Measurements from ENCODE around the gene GRB14. TPM values are rescaled to one million over a fixed set of nuclear protein-coding genes. Genes with fewer than 3 reads are reported as not detected.

Gene GRB14
- total RNA-seq, 1 donor from 2014 or later, result 4.5 TPM

- no peaks in the 10 kb centered on the region for H3K9me3 ChIP-seq (ENCODE audit: low read depth)
These were observed 82.9 kb downstream of the GRB14 start for GRCh38 chr2:164538240-164538866.

GRCh38 chr2:164535280-164536025 is 85.8 kb downstream of the GRB14 start:
- no peaks in the 10 kb centered on the region for H3K36me3 Mint-ChIP-seq
- no peak overlapping the region for H3K27ac Mint-ChIP-seq
- Histone ChIP-seq H3K4me1 (peaks cover 7% of the 10 kb centered on the region), H3K4me2 (no peak overlapping the region), H3K27ac (no peak overlapping the region), H4K20me1 (ENCODE audit: low read depth) (no peaks in the 10 kb centered on the region), H3K36me3 (no peaks in the 10 kb centered on the region), H3K79me2 (ENCODE audit: low read depth) (no peaks in the 10 kb centered on the region), H3K9ac (no peak overlapping the region), H3K4me3 (no peak overlapping the region), H3F3A (ENCODE audit: low read depth) (no peaks in the 10 kb centered on the region), H3K27me3 (no peaks in the 10 kb centered on the region), H2AFZ (replicated peaks) (no peak overlapping the region), H3K9me3 (ENCODE audit: low read depth) (no peaks in the 10 kb centered on the region)
- DNase-seq (ENCODE audit: low spot score), result no peak
- H3K4me3 Mint-ChIP-seq, result no peak overlapping the region
- TF ChIP-seq CTCF (IDR thresholded peaks at IDR 0.05) (no peak), EZH2 (IDR thresholded peaks at IDR 0.05) (no peak), EZH2phosphoT487 (IDR thresholded peaks at IDR 0.05) (no peak)
- no peaks in the 10 kb centered on the region for H3K9me3 Mint-ChIP-seq
- peaks cover 12% of the 10 kb centered on the region for H3K4me1 Mint-ChIP-seq
- H3K27me3 Mint-ChIP-seq (ENCODE audit: insufficient read depth, low read depth), result no peaks in the 10 kb centered on the region

More at GRCh38 chr2:164538240-164538866, 82.9 kb downstream of the GRB14 start:
- Histone ChIP-seq H4K20me1 (ENCODE audit: low read depth) (no peaks in the 10 kb centered on the region), H2AFZ (replicated peaks) (no peak overlapping the region), H3K4me3 (no peak overlapping the region), H3K79me2 (ENCODE audit: low read depth) (no peaks in the 10 kb centered on the region), H3K9ac (no peak overlapping the region), H3K4me1 (peaks cover 7% of the 10 kb centered on the region), H3K27ac (no peak overlapping the region), H3K27me3 (no peaks in the 10 kb centered on the region), H3K36me3 (no peaks in the 10 kb centered on the region), H3K4me2 (no peak overlapping the region), H3F3A (ENCODE audit: low read depth) (no peaks in the 10 kb centered on the region)
- H3K27ac Mint-ChIP-seq, result no peak overlapping the region
- TF ChIP-seq CTCF (IDR thresholded peaks at IDR 0.05) (peak; percentile 85), EZH2 (IDR thresholded peaks at IDR 0.05) (no peak)
- H3K27me3 Mint-ChIP-seq (ENCODE audit: insufficient read depth, low read depth), result peaks cover 3% of the 10 kb centered on the region
- no peaks in the 10 kb centered on the region for H3K36me3 Mint-ChIP-seq
- H3K4me3 Mint-ChIP-seq, result no peak overlapping the region
- H3K4me1 Mint-ChIP-seq, result peaks cover 16% of the 10 kb centered on the region
- no peaks in the 10 kb centered on the region for H3K9me3 Mint-ChIP-seq
- peak; percentile 62 for DNase-seq (ENCODE audit: low spot score)

- Mint-ChIP-seq H3K27me3 (ENCODE audit: insufficient read depth, low read depth) (no peaks in the 10 kb centered on the region), H3K36me3 (no peaks in the 10 kb centered on the region)
These were observed 90.8 kb downstream of the GRB14 start for GRCh38 chr2:164530464-164530863.

More at GRCh38 chr2:164530464-164530863, 90.8 kb downstream of the GRB14 start:
- TF ChIP-seq EZH2 (IDR thresholded peaks at IDR 0.05) (no peak), CTCF (IDR thresholded peaks at IDR 0.05) (no peak), EZH2phosphoT487 (IDR thresholded peaks at IDR 0.05) (no peak)
- no peak overlapping the region for H3K4me3 Mint-ChIP-seq
- no peak overlapping the region for H3K27ac ChIP-seq
- DNase-seq (ENCODE audit: low spot score), result no peak
- no peaks in the 10 kb centered on the region for H3K36me3 ChIP-seq
- no peaks in the 10 kb centered on the region for H4K20me1 ChIP-seq (ENCODE audit: low read depth)
- no peaks in the 10 kb centered on the region for H3K79me2 ChIP-seq (ENCODE audit: low read depth)
- H3K4me1 Mint-ChIP-seq, result peaks cover 2% of the 10 kb centered on the region
- H3K27ac Mint-ChIP-seq, result no peak overlapping the region
- no peaks in the 10 kb centered on the region for H3K9me3 Mint-ChIP-seq
- no peak overlapping the region for H2AFZ ChIP-seq (replicated peaks)
- H3K4me2 ChIP-seq, result no peak overlapping the region
- H3K4me3 ChIP-seq, result no peak overlapping the region
- H3F3A ChIP-seq (ENCODE audit: low read depth), result no peaks in the 10 kb centered on the region
- no peaks in the 10 kb centered on the region for H3K27me3 ChIP-seq
- peaks cover 4% of the 10 kb centered on the region for H3K4me1 ChIP-seq
- H3K9ac ChIP-seq, result no peak overlapping the region
- H3K9me3 ChIP-seq (ENCODE audit: low read depth), result no peaks in the 10 kb centered on the region
